SU-DHL-6 (cell line): ENCODE data around the gene ANTXR2.

Source experiments
- H2AFZ ChIP-seq: fragments of 200-600 bp; sonication (generic); 2 replicates; pipeline ENCODE4 v1.6.1; 2014; ENCODE audit warnings: low read depth, mild to moderate bottlenecking, moderate library complexity, mixed read lengths, antibody characterized with exemption, low read length; ENCODE audit not compliant: severe bottlenecking
- H3F3A ChIP-seq: fragments of 200-600 bp; shearing (Covaris generic); 2 replicates; pipeline ENCODE4 v1.6.0; 2016; ENCODE audit warnings: antibody characterized with exemption, mild to moderate bottlenecking; ENCODE audit not compliant: insufficient read depth
- H3K27ac ChIP-seq: fragments of 200-600 bp; sonication (generic); 2 replicates; pipeline ENCODE4 v1.5.1; 2016; ENCODE audit warnings: low read depth, mild to moderate bottlenecking, low read length, moderate library complexity, mixed read lengths
- H3K27me3 ChIP-seq: fragments of 200-600 bp; sonication (generic), shearing (Covaris generic); 2 replicates; pipeline ENCODE4 v1.6.0; 2014; ENCODE audit warnings: mild to moderate bottlenecking, low read length
- H3K36me3 ChIP-seq: fragments of 200-600 bp; sonication (generic); 2 replicates; pipeline ENCODE4 v1.6.1; 2014; ENCODE audit warnings: mild to moderate bottlenecking, low read length, mixed read lengths
- H3K4me2 ChIP-seq: fragments of 300-600, 200-600 bp; shearing (Covaris generic), sonication (generic); 2 replicates; pipeline ENCODE4 v1.6.0; 2014; ENCODE audit warnings: low read length, low read depth, mild to moderate bottlenecking; ENCODE audit not compliant: poor library complexity, severe bottlenecking
- H3K4me3 ChIP-seq: fragments of 200-600 bp; sonication (generic); 2 replicates; pipeline ENCODE4 v1.5.1; 2014; ENCODE audit warnings: antibody characterized with exemption, low read length, mild to moderate bottlenecking, mixed read lengths; ENCODE audit not compliant: insufficient read depth, poor library complexity, severe bottlenecking
- H3K79me2 ChIP-seq: fragments of 200-600 bp; sonication (generic); 2 replicates; pipeline ENCODE4 v1.6.1; 2014; ENCODE audit warnings: mild to moderate bottlenecking, low read length, moderate library complexity; ENCODE audit not compliant: insufficient read depth
- H3K9ac ChIP-seq: fragments of 200-600 bp; sonication (generic); 2 replicates; pipeline ENCODE4 v1.7.0; 2014; ENCODE audit warnings: mild to moderate bottlenecking, low read length
- H3K9me2 ChIP-seq: fragments of 200-600 bp; sonication (generic); replicated peaks from 2 replicates; pipeline ENCODE4 v1.6.1; 2014; ENCODE audit warnings: low read length; ENCODE audit not compliant: insufficient read depth
- H3K9me3 ChIP-seq: fragments of 200-600 bp; sonication (generic); 2 replicates; pipeline ENCODE4 v1.6.1; 2014; ENCODE audit warnings: low read length, mixed read lengths; ENCODE audit not compliant: insufficient read depth
- H4K20me1 ChIP-seq: fragments of 200-600 bp; sonication (generic); 2 replicates; pipeline ENCODE4 v1.6.1; 2014; ENCODE audit warnings: low read depth, mild to moderate bottlenecking, antibody characterized with exemption, low read length, moderate library complexity, mixed read lengths
- CTCF ChIP-seq: fragments of 200-600 bp; sonication (generic); IDR thresholded peaks from one replicate; pipeline ENCODE4 v1.5.1; 2017; ENCODE audit warnings: antibody characterized with exemption, mild to moderate bottlenecking, low read length, moderate library complexity; ENCODE audit not compliant: insufficient read depth, poor library complexity, severe bottlenecking
- EZH2phosphoT487 ChIP-seq: fragments of 200-600 bp; sonication (generic), shearing (Covaris generic); conservative IDR thresholded peaks from 2 replicates; pipeline ENCODE4 v1.6.1; 2018; ENCODE audit warnings: mild to moderate bottlenecking, antibody characterized with exemption, low read length, moderate library complexity, mixed read lengths

Gene ANTXR2

GRCh38 chr4:80073473-80074008 lies 512 bp upstream of the ANTXR2 start:
- H3K9me3 ChIP-seq, result no peaks in the 10 kb centered on the region
- H3K4me2 ChIP-seq, result peak overlapping the region; percentile 82
- H3K27me3 ChIP-seq, result no peaks in the 10 kb centered on the region
- H2AFZ ChIP-seq, result peak overlapping the region; percentile 89
- peaks cover 4% of the 10 kb centered on the region; the same call in 1 of the 2 replicates for H3F3A ChIP-seq
- H3K4me3 ChIP-seq, result peak overlapping the region; percentile 60
- TF ChIP-seq CTCF (no peak), EZH2phosphoT487 (no peak)
- peak overlapping the region; percentile 63 for H3K9ac ChIP-seq
- H3K79me2 ChIP-seq, result no peaks in the 10 kb centered on the region
- peak overlapping the region; percentile 60 for H3K27ac ChIP-seq
- H3K36me3 ChIP-seq, result no peaks in the 10 kb centered on the region
- H3K9me2 ChIP-seq, result no peaks in the 10 kb centered on the region
- H4K20me1 ChIP-seq, result no peaks in the 10 kb centered on the region

- Histone ChIP-seq H3K9ac (peak overlapping the region; percentile 63), H3K36me3 (no peaks in the 10 kb centered on the region), H3F3A (peaks cover 4% of the 10 kb centered on the region; the same call in 1 of the 2 replicates), H3K4me3 (peak overlapping the region; percentile 60), H3K4me2 (peak overlapping the region; percentile 82), H2AFZ (peak overlapping the region; percentile 89), H3K9me3 (no peaks in the 10 kb centered on the region), H3K27me3 (no peaks in the 10 kb centered on the region), H3K27ac (no peak overlapping the region), H4K20me1 (no peaks in the 10 kb centered on the region), H3K9me2 (no peaks in the 10 kb centered on the region), H3K79me2 (no peaks in the 10 kb centered on the region)
- TF ChIP-seq EZH2phosphoT487, result no peak
- TF ChIP-seq CTCF, result no peak
Observed at GRCh38 chr4:80072228-80072743, 743 bp downstream of the ANTXR2 start.

- Histone ChIP-seq H3K27me3 (no peaks in the 10 kb centered on the region), H3K9me2 (no peaks in the 10 kb centered on the region), H4K20me1 (no peaks in the 10 kb centered on the region), H3F3A (peaks cover 4% of the 10 kb centered on the region; the same call in 1 of the 2 replicates), H3K27ac (no peak overlapping the region), H2AFZ (peak overlapping the region; percentile 89), H3K9ac (peak overlapping the region; percentile 63), H3K36me3 (no peaks in the 10 kb centered on the region), H3K79me2 (no peaks in the 10 kb centered on the region), H3K9me3 (no peaks in the 10 kb centered on the region), H3K4me3 (peak overlapping the region; percentile 60), H3K4me2 (peak overlapping the region; percentile 82)
- no peak for TF ChIP-seq EZH2phosphoT487
- no peak for TF ChIP-seq CTCF
Observed at GRCh38 chr4:80071604-80072227, 1.3 kb downstream of the ANTXR2 start.
